ENCODE data around the gene MTMR12. TPM values are rescaled to one million over a fixed set of nuclear protein-coding genes. Genes with fewer than 3 reads are reported as not detected.

MTMR12 gene
- total RNA-seq, 2 experiments from 2014 or later = 14.1 to 16.0 TPM

DNA sequence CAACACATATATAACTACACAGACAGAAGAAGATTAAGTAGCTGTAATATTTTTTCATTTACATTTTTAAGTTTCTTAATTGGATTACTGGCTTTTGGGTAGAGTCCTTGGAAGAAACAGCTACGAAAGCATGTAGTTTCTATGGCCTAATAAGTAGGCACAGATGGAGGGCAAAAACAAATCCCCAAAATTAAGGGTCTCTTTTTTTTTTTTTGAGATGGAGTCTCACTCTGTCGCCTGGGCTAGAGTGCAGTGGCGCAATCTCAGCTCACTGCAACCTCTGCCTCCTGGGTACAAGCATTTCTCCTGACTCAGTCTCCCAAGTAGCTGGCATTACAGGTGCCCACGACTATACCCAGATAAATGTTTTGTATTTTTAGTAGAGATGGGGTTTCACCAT, 27.1 kb upstream of the MTMR12 start:
- Mint-ChIP-seq H3K27me3 (ENCODE audit: low read depth) (peaks cover 3% of the 10 kb centered on the region), H3K4me1 (ENCODE audit: low read depth) (no peaks in the 10 kb centered on the region), H3K9me3 (peaks cover 14% of the 10 kb centered on the region), H3K36me3 (ENCODE audit: low read depth) (peaks cover 7% of the 10 kb centered on the region), H3K4me3 (no peak overlapping the region), H3K27ac (no peak overlapping the region)
- DNase-seq = no peak
- CTCF ChIA-PET = interaction anchor here (0.6 to 1.1 kb wide), 3 partner anchors 45 to 1083 kb away, joined by 3 to 4 read pairs (median 3); no protein-coding TSS in a partner anchor
- intact Hi-C loops (cut with micrococcal nuclease) = no loop called here

DNA sequence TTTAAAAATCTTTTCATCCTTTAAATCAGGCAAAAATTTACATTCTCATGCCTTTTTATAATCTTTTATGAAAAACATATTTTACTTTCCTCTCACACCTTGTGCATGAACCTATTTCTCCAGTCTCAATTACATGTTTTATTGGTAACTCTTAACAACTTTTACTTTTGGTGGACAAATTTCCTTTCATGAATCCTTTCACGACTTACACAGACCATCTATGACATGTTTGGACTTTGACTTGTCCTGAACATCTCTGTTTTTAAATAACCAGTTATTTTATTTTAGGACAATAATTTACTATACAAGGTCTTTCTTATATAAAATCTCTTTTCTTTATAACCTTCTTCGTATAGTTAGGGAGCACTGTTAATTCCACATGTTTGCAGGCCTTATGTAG, 26.5 kb upstream of the MTMR12 start:
- H3K36me3 Mint-ChIP-seq (ENCODE audit: low read depth) = peaks cover 7% of the 10 kb centered on the region
- CTCF ChIA-PET = interaction anchor here (0.6 to 1.1 kb wide), 2 partner anchors 45 to 107 kb away, joined by 3 to 4 read pairs; no protein-coding TSS in a partner anchor
- no peak overlapping the region for H3K27ac Mint-ChIP-seq
- no peak overlapping the region for H3K4me3 Mint-ChIP-seq
- intact Hi-C loops (cut with micrococcal nuclease) = no loop called here
- H3K4me1 Mint-ChIP-seq (ENCODE audit: low read depth) = no peaks in the 10 kb centered on the region
- DNase-seq = no peak
- peaks cover 14% of the 10 kb centered on the region for H3K9me3 Mint-ChIP-seq
- H3K27me3 Mint-ChIP-seq (ENCODE audit: low read depth) = peaks cover 3% of the 10 kb centered on the region

DNA sequence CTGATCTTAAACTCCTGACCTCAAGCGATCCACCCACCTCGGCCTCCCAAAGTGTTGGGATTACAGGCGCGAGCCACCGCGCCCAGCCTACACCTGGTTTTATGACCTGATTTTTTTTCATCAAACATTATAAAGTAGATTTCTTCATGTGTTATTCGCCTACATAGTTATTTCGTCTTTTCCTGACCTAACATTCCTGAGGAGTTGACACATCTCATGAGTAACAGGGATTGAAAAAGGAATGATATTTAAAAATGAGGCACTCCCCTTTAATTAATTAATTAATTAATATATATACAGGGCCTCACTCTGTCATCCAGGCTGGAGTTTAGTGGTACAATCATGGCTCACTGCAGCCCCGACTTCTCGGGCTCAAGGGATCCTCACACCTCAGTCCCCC, 20.2 kb upstream of the MTMR12 start:
- no peak overlapping the region for H3K4me3 Mint-ChIP-seq
- no peaks in the 10 kb centered on the region for H3K4me1 Mint-ChIP-seq (ENCODE audit: low read depth)
- intact Hi-C loops (cut with micrococcal nuclease) = no loop called here
- DNase-seq = no peak
- H3K36me3 Mint-ChIP-seq (ENCODE audit: low read depth) = peaks cover under 1% of the 10 kb centered on the region
- H3K27ac Mint-ChIP-seq = no peak overlapping the region
- H3K9me3 Mint-ChIP-seq = no peaks in the 10 kb centered on the region
- H3K27me3 Mint-ChIP-seq (ENCODE audit: low read depth) = no peaks in the 10 kb centered on the region
- CTCF ChIA-PET = interaction anchor here (6.0 kb wide), 1 partner anchor 100 kb away, joined by 148 read pairs; no protein-coding TSS in a partner anchor

DNA sequence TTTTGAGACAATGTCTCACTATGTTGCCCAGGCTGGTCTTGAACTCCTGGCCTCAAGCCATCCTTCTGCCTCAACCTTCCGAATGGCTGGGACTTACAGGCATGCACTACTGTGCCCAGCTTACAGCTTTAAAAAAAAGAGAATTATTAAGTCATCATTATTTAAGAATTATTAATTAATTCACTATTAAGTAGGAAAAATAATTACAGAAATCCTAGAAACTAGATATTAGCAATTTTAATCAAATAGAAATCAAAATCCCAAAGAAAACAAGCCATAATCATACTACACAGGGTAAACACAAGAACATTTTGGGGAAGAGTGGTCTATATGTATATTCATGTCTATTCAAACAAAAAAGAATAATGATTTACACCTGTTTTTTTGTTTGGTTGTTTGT, 19.6 kb upstream of the MTMR12 start:
- DNase-seq = no peak
- CTCF ChIA-PET = interaction anchor here (6.0 kb wide), 1 partner anchor 99 kb away, joined by 148 read pairs; no protein-coding TSS in a partner anchor
- intact Hi-C loops (cut with micrococcal nuclease) = no loop called here

DNA sequence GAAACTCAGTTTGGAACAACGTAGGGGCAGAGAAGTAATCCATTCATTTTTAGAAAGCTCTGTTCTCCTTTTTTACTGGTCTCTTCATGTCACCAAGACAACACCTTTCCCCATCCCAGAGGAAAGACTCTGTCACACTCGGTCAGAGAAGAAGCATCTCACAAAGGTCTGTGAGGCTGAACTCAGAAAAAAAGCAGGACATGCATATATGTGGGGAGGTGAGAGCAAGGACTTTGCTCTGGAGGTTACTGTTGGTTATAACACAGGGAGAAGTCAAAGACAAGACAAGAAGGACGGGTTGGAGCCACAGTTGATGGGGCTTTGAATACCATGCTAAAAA, 19.2 kb upstream of the MTMR12 start:
- no peaks in the 10 kb centered on the region for H3K36me3 Mint-ChIP-seq (ENCODE audit: low read depth)
- DNase-seq = no peak
- H3K27me3 Mint-ChIP-seq (ENCODE audit: low read depth) = no peaks in the 10 kb centered on the region
- H3K4me3 Mint-ChIP-seq = no peak overlapping the region
- intact Hi-C loops (cut with micrococcal nuclease) = no loop called here
- no peaks in the 10 kb centered on the region for H3K9me3 Mint-ChIP-seq
- CTCF ChIA-PET = interaction anchor here (0.7 to 6.0 kb wide), 3 partner anchors 11 to 99 kb away, joined by 4 to 148 read pairs (median 8); no protein-coding TSS in a partner anchor
- H3K4me1 Mint-ChIP-seq (ENCODE audit: low read depth) = no peaks in the 10 kb centered on the region
- no peak overlapping the region for H3K27ac Mint-ChIP-seq

More for the DNA sequence above, 19.6 kb upstream of the MTMR12 start:
- no peaks in the 10 kb centered on the region for H3K27me3 Mint-ChIP-seq (ENCODE audit: low read depth)
- no peaks in the 10 kb centered on the region for H3K9me3 Mint-ChIP-seq
- no peaks in the 10 kb centered on the region for H3K36me3 Mint-ChIP-seq (ENCODE audit: low read depth)
- no peak overlapping the region for H3K27ac Mint-ChIP-seq
- no peak overlapping the region for H3K4me3 Mint-ChIP-seq
- no peaks in the 10 kb centered on the region for H3K4me1 Mint-ChIP-seq (ENCODE audit: low read depth)

DNA sequence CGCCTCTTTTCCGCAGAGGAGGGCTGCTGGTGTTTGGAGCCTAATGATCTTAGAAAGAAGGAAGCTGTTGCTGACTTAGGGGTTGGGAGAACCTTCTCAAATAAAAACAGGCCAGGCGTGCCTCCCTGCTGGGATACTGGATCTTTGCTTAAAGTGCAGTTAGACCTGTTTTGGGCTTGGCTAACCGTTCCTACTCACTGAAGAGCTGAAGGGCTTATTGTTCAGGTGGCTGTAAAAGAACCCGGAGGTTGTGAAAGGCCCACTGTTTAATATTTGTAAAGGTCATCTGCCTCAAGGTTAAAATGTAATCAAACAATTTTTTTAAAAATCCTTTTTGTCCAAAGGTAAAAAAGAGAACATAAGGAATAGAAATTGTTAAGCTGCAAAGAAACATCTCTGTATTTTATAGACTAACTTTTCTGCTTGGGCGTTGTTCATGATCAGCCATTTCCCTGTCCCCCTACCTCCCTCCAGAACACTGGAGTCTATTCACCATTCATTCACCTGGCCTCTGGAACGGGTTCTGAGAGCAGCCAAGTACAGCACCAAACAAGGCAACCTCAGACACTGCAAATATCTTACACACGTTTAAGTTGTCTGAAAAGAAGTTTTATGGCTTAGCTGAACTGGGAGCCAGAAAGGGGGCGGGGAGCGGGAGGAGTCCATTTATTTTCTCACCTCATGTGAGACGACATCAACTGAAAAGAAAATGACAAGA, 18.6 kb upstream of the MTMR12 start:
- intact Hi-C loops (cut with micrococcal nuclease) = no loop called here
- CTCF ChIA-PET = interaction anchor here (0.7 to 6.0 kb wide), 6 partner anchors 12 to 259 kb away, joined by 3 to 148 read pairs (median 6); no protein-coding TSS in a partner anchor
- no peak for DNase-seq
- H3K27me3 Mint-ChIP-seq (ENCODE audit: low read depth) = no peaks in the 10 kb centered on the region
- H3K9me3 Mint-ChIP-seq = no peaks in the 10 kb centered on the region
- H3K27ac Mint-ChIP-seq = no peak overlapping the region
- no peaks in the 10 kb centered on the region for H3K36me3 Mint-ChIP-seq (ENCODE audit: low read depth)
- H3K4me1 Mint-ChIP-seq (ENCODE audit: low read depth) = no peaks in the 10 kb centered on the region
- H3K4me3 Mint-ChIP-seq = no peak overlapping the region

DNA sequence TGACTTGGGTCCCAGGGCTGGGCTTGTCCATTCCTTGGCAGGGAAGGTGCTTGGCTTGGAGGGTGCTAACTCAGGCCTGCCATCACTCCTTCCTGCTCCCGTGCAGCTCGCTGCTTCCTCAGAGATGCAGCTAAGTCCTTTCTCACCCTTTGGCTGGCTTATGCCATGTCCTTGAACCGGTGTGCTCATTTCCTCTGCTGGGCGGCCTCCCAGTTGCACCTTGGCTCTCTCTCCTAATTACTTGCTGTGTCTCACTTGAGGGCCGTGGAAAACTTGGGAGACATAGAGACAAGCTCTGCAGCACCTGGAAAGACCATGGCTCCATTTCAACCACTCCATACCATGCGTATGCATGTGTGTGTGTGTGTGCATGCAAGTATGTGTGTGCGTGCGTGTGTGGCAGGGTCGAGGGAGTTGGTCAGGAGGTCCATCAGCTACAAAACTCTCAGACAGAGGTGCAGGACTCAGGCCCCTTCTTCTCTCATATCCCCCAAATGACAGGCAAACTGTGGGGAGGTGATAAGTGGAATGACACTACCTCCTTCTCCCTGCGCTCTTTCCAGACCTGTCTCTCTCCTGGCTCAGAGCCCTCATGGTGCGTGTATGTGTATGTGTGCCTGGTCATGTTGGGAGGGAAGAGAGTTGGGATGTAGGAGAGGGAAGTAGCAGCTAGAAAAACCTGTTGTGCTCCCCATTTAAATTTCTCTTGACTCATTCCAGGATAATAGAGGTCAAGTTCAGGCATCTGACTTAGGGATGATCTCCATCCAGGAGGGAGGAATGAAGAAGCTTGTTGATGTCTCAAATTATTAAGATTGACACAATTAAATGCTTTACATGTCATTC, 17.6 kb upstream of the MTMR12 start:
- CTCF ChIA-PET = interaction anchor here (0.5 to 6.0 kb wide), 25 partner anchors 17 to 260 kb away, joined by 3 to 148 read pairs (median 4); no protein-coding TSS in a partner anchor
- intact Hi-C loops (cut with micrococcal nuclease) = no loop called here
- Mint-ChIP-seq H3K4me1 (ENCODE audit: low read depth) (no peaks in the 10 kb centered on the region), H3K9me3 (no peaks in the 10 kb centered on the region), H3K36me3 (ENCODE audit: low read depth) (no peaks in the 10 kb centered on the region), H3K4me3 (no peak overlapping the region), H3K27me3 (ENCODE audit: low read depth) (no peaks in the 10 kb centered on the region), H3K27ac (no peak overlapping the region)
- no peak for DNase-seq

DNA sequence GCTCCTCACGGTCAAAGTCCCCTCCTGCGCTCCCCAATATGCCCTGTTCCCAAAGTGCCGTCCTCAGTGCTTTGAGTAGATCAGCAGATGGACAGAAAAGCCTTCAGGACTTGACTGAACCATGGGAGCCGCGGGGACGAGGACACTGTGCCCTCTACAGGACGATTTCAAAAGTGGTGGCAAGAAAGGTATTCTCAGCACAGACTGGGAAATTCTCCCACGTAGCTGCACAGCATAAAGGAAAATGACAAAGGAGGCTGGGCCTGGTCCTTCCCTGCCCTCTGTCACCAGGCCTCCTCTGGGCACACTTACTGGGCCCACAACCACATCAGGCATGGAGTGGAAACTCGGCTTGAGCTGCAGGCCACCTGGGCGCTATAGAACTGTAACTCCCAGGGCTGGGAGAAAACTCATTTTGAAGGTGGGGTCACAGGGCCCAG, 16.7 kb upstream of the MTMR12 start:
- no peaks in the 10 kb centered on the region for H3K9me3 Mint-ChIP-seq
- no peaks in the 10 kb centered on the region for H3K27me3 Mint-ChIP-seq (ENCODE audit: low read depth)
- CTCF ChIA-PET = interaction anchor here (0.5 to 6.0 kb wide), 28 partner anchors 9 to 252 kb away, joined by 3 to 148 read pairs (median 5); no protein-coding TSS in a partner anchor
- no peaks in the 10 kb centered on the region for H3K4me1 Mint-ChIP-seq (ENCODE audit: low read depth)
- H3K4me3 Mint-ChIP-seq = no peak overlapping the region
- intact Hi-C loops (cut with micrococcal nuclease) = loop anchor here (1.0 to 10.0 kb wide), 5 partner anchors 97 to 502 kb away; no protein-coding TSS in a partner anchor
- H3K27ac Mint-ChIP-seq = no peak overlapping the region
- H3K36me3 Mint-ChIP-seq (ENCODE audit: low read depth) = no peaks in the 10 kb centered on the region
- DNase-seq = peak; percentile 75

DNA sequence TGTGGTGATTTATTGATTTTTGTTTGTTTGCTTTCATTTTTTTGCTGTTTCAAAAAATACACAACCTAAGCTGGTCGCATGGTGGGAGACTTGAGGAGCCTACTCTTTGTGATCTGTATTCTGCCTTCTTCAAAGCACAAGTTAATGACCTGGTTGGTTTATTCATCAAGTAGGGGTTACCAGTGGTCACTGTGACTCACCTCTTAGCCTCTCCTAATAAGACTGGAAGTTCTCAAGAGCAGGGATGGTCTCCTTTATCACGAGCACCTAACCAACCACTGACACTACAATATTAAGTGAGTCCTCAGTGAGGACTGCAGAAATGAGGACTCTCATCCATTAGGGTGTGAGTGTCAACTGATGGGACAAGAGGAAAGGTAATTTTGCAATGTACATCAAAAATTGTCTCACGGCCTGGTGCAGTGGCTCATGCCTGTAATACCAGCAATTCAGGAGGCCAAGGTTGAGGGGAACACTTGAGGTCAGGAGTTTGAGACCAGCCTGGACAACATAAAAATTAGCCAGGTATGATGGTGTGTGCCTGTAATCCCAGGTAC, 13.6 kb upstream of the MTMR12 start:
- intact Hi-C loops (cut with micrococcal nuclease) = loop anchor here (5.0 to 10.0 kb wide), 3 partner anchors 234 to 499 kb away; no protein-coding TSS in a partner anchor
- H3K9me3 Mint-ChIP-seq = peaks cover 7% of the 10 kb centered on the region

DNA sequence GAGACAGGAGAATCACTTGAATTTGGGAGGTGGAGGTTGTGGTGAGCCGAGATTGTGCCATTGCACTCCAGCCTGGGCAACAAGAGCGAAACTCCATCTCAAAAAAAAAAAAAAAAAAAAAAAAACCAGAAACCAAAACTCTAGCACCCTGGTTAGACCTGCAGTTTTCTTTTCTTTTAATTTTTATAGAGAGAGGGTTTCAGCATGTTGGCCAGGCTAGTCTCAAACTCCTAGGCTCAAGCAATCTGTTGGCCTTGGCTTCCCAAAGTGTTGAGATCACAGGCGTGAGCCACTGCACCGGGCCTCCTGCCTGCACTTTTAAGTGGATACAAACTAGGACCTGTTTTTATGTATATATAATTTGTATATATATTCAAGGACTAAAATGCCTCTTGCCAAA, 12.9 kb upstream of the MTMR12 start:
- no peaks in the 10 kb centered on the region for H3K4me1 Mint-ChIP-seq (ENCODE audit: low read depth)
- no peak overlapping the region for H3K27ac Mint-ChIP-seq
- H3K27me3 Mint-ChIP-seq (ENCODE audit: low read depth) = no peaks in the 10 kb centered on the region
- peaks cover 7% of the 10 kb centered on the region for H3K9me3 Mint-ChIP-seq
- intact Hi-C loops (cut with micrococcal nuclease) = loop anchor here (5.0 to 10.0 kb wide), 3 partner anchors 233 to 498 kb away; no protein-coding TSS in a partner anchor
- CTCF ChIA-PET = interaction anchor here (0.6 to 1.7 kb wide), 2 partner anchors 93 to 106 kb away, joined by 3 to 4 read pairs; no protein-coding TSS in a partner anchor
- H3K36me3 Mint-ChIP-seq (ENCODE audit: low read depth) = no peaks in the 10 kb centered on the region
- no peak for DNase-seq
- no peak overlapping the region for H3K4me3 Mint-ChIP-seq

More for the DNA sequence above, 13.6 kb upstream of the MTMR12 start:
- no peak for DNase-seq
- Mint-ChIP-seq H3K4me1 (ENCODE audit: low read depth) (no peaks in the 10 kb centered on the region), H3K36me3 (ENCODE audit: low read depth) (no peaks in the 10 kb centered on the region), H3K27ac (no peak overlapping the region), H3K4me3 (no peak overlapping the region), H3K27me3 (ENCODE audit: low read depth) (no peaks in the 10 kb centered on the region)
- CTCF ChIA-PET = no interaction called here

DNA sequence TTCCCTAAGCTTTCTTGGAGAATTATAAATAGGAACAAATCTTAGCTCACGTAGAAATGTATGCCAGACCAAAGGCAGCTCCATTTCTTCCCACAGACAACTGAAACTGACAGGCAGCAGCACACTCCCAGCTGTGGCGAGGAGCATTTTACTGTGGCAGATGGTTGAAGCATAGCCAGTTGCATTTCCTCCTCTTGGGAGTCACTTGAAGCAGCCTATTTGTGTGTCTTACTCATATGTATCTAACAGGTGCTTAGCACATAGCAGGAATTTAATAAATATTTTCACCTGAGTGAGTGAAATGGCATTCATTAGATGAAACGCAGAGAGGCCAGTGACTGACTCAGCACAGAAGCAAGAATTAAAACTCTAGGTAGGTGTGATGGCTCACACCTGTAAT, 12.3 kb upstream of the MTMR12 start:
- Mint-ChIP-seq H3K27me3 (ENCODE audit: low read depth) (no peaks in the 10 kb centered on the region), H3K27ac (no peak overlapping the region), H3K9me3 (peaks cover 7% of the 10 kb centered on the region), H3K4me3 (no peak overlapping the region), H3K36me3 (ENCODE audit: low read depth) (no peaks in the 10 kb centered on the region), H3K4me1 (ENCODE audit: low read depth) (no peaks in the 10 kb centered on the region)
- no peak for DNase-seq
- intact Hi-C loops (cut with micrococcal nuclease) = loop anchor here (5.0 to 10.0 kb wide), 3 partner anchors 233 to 498 kb away; no protein-coding TSS in a partner anchor
- CTCF ChIA-PET = interaction anchor here (0.6 to 1.7 kb wide), 4 partner anchors 18 to 154 kb away, joined by 3 to 4 read pairs (median 4); no protein-coding TSS in a partner anchor
